Measurements from ENCODE around the gene TCEAL7.

The TCEAL7 gene

GRCh38 chrX:103363046-103363445, 33.0 kb downstream of the TCEAL7 start:
- no peak for DNase-seq

DNA sequence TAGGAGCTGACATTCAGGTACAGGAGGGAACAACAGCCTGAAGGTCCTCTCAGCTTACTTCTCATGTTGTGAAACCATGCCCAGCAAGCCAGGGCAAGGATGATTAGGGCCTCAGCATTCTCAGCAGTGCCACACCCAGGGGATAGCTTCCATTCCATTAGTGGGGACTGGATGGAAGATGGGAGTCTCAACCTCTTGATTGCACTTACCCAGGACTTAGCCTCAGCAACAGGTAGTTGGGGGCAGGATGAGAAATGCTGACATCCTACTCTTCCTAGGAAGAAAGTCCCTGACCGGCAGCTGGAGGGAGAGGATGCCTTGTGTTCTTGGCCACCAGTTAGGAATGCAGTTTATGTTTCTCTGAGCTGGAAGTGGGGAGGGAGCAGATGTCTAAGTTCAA, 37.5 kb downstream of the TCEAL7 start:
- no peak for DNase-seq

GRCh38 chrX:103369479-103369878, 39.4 kb downstream of the TCEAL7 start:
- DNase-seq = no peak

- no peak for DNase-seq
Measured at GRCh38 chrX:103372886-103373285, 42.8 kb downstream of the TCEAL7 start.

DNA sequence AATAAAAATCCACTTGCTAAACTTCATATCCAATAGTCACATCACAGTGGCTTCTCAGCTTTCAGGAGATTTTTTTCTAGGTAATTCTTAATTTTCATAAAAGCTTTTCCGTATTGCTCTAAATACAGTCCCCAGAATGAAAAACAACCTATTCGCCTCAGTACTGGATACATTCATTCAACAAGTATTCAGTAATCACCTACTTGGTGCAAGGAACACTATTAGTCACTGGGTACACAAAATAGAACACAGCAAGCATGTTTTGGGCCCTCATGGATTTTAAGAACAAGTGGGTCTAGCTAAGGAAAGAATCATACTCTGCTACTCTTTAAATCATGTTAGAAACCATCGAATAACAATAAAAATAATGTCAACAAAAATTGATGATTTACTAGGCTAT, 43.5 kb downstream of the TCEAL7 start:
- DNase-seq = no peak

DNA sequence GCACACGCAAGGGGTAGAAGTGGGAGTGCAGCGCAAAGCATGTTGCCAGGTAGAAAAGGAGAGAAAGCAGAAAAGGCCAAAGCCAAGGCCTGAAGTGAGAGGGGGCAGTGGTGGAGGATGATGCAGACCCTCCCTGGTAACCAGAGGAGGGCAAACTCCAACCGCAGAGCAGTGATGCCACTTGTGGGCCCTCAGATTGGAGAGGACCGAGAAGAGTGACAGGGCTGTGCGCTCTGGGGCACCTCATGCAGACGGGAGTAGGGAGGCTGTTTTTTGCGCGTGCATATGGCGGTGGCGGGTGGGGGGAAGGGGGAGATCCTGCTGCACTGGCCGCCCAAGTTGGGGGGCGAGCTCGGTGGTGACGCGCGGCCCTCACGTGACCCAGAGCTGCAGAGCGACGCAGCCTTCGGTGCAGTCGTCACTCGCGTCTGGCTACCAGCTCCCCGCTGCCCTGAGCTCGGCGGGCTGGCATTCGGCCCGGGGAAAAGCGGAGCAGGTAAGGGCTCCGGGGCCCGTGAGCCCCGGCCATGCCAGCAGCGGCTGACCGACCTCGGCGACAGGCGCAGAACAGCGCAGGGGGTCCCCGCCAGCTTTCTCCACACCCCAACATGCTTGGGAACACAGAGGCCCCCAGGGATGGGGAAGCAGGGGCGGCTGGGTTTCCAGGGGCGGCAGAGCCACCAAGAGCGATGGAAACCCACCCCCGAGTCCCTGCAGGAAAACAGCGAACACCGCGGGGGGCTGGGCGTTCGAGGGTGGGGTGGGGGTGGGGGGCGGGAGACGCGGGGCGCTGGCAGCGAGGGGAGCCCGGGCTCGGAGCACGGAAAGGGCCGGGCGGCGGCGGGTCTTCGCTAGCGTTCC, 46.3 kb downstream of the TCEAL7 start, which contains the start of gene BEX3:
TSS of gene BEX3 (plus strand) at position 421 of the 861 bp plus-strand sequence. CDS start 984 bp downstream, outside the sequence.
- peak; percentile 1 to 84 (median 54) for DNase-seq

- peak in 22 of 58 donors; percentile 0 to 28 (median 2) for DNase-seq
Measured at GRCh38 chrX:103376979-103377324, 46.9 kb downstream of the TCEAL7 start.

GRCh38 chrX:103378990-103379389, 49.0 kb downstream of the TCEAL7 start:
- no peak for DNase-seq
